GM19395 (cell line): Measurements from ENCODE around the gene TPTE.
"Not testable (repeated sequence)": the region's sequence is repeated elsewhere in the genome, so short reads cannot be mapped to it uniquely, and the experiment has no call there.

Experiments
- ATAC-seq: cut with Tn5 transposase; IDR thresholded peaks from one replicate; pipeline ENCODE4 v1.9.1; 2021; ENCODE audit warnings: mild to moderate bottlenecking, moderate library complexity; ENCODE audit not compliant: unreplicated experiment

The TPTE gene

DNA sequence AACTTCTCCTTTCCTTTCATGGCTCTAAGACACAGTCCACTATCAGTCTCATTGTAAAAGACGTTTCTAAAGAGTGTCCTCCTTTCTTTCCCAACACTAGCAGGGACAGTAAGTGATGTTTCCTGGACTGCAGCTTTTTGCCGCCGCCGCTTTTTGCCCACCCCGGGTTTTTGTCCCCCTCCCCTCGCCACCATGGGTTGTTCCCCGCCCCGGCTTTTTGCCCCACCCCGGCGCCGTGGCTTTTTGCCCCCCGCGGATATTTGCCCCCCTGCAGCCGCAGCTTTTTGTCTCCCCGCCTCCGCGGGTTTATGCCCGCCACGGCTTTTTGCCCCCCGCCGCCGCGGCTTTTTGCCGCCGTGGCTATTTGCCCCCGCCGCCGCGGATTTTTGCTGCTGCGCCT is 95.2 kb downstream of the TPTE start:
- ATAC-seq: no peak

GRCh38 chr21:10617133-10617752 is 95.9 kb downstream of the TPTE start:
- ATAC-seq: not testable (repeated sequence)

GRCh38 chr21:10627316-10627863 is 106.0 kb downstream of the TPTE start:
- no peak for ATAC-seq

GRCh38 chr21:10629239-10629638 is 107.9 kb downstream of the TPTE start:
- not testable (repeated sequence) for ATAC-seq

- ATAC-seq: not testable (repeated sequence)
Measured at GRCh38 chr21:10630829-10631228, 109.4 kb downstream of the TPTE start.

GRCh38 chr21:10631316-10631715 is 109.9 kb downstream of the TPTE start:
- not testable (repeated sequence) for ATAC-seq

GRCh38 chr21:10638144-10638543 is 116.8 kb downstream of the TPTE start:
- ATAC-seq: not testable (repeated sequence)

GRCh38 chr21:10639123-10639522 is 117.7 kb downstream of the TPTE start:
- no peak for ATAC-seq

DNA sequence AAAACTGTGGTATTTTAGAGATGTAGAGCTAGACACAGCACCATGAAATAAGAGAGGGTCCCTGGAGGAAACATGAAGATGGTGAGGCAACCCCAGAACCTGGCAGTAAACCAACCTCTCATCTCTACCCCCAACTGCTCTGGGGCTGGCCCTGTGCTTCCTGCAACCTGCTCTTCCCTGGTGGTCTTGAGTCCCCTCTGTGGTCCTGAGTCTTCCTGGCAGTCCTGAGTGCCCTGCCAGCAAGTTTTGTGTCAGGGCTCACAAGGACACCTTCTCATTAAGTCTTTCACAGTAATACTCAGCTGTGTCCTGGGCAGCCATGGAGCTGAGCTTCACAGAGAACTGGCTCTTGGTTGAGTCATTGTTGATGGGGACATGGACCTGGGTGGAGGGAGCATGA is 118.4 kb downstream of the TPTE start:
- not testable (repeated sequence) for ATAC-seq

DNA sequence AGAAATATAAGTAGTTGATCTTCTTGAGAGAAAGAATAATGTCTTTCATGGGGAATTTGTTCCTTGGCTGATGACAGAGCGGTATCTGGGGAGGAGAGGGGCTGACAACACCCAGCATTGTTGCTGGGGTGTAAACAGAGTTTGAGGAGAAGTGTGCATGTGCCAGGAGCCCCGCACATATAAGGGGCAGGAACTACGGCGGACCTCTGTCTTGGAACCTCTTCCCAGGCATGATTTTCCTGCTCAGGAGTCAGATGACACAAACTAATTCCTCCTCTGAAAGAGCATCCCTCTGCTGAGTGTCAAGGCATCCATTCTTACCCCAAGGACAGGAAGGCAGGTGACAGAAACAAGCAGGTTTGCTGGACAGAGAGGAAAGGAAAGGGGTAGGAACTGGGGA is 119.1 kb downstream of the TPTE start:
- ATAC-seq: no peak

DNA sequence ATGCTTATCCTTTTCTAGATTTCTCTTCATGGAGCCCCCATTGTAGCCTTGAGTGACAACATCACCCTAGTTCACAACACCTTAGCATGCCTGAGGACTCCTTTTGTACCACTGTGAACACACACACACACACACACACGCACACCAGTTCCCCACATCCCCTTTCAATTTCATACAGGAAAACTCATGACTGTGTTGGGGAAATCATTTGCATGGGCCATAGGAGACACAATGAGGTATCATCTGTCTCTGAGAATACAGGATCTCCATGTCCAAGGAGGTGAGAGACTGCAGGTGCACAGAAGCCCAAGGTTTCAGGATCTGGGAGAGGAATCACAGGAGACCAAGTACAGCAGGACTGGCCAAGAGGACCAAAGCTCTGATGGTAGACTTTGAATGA is 119.7 kb downstream of the TPTE start:
- ATAC-seq: no peak

GRCh38 chr21:10645667-10646066 is 124.3 kb downstream of the TPTE start:
- ATAC-seq: not testable (repeated sequence)

GRCh38 chr21:10649350-10650149 is 128.2 kb downstream of the TPTE start:
- not testable (repeated sequence) for ATAC-seq

GRCh38 chr21:10650297-10650696 is 128.9 kb downstream of the TPTE start:
- ATAC-seq: not testable (repeated sequence)
